ENCODE measurements around the gene LRR1.
"Not testable (repeated sequence)": the region's sequence is repeated elsewhere in the genome, so short reads cannot be mapped to it uniquely, and the experiment has no call there.

The LRR1 gene

GRCh38 chr14:49640540-49641417 lies 42.0 kb downstream of the LRR1 start:
- no peak overlapping the region for H3K4me3 ChIP-seq (ENCODE audit: low read depth, low read length)
- no peak for TF ChIP-seq CTCF (IDR thresholded peaks at IDR 0.05; ENCODE audit: low read depth, low read length)

GRCh38 chr14:49641697-49642129 lies 43.0 kb downstream of the LRR1 start:
- TF ChIP-seq CTCF (IDR thresholded peaks at IDR 0.05; ENCODE audit: low read depth, low read length), result no peak
- no peak overlapping the region for H3K4me3 ChIP-seq (ENCODE audit: low read depth, low read length)

GRCh38 chr14:49642163-49642562 lies 43.4 kb downstream of the LRR1 start:
- TF ChIP-seq CTCF (IDR thresholded peaks at IDR 0.05; ENCODE audit: low read depth, low read length), result no peak
- no peak overlapping the region for H3K4me3 ChIP-seq (ENCODE audit: low read depth, low read length)

DNA sequence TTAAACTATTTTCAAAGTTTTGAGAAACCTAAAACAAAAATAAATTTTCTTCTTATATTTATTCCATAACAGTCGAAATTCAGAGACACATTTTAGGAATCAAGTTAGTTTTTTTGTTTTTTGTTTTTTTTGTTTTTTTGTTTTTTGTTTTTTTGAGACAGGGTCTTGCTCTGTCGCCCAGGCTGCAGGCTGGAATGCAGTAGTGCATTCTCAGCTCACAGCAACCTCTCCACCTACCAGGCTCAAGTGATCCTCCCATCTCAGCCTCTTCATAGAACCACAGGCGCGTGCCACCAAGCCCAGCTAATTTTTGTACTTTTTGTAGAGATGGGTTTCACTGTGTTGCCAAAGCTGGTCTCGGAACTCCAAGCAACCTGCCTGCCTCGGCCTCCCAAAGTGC lies 54.8 kb downstream of the LRR1 start:
- TF ChIP-seq CTCF (IDR thresholded peaks at IDR 0.05; ENCODE audit: low read depth, low read length), result no peak

GRCh38 chr14:49654511-49654910 lies 55.8 kb downstream of the LRR1 start:
- H3K4me3 ChIP-seq (ENCODE audit: low read depth, low read length), result no peak overlapping the region
- TF ChIP-seq CTCF (IDR thresholded peaks at IDR 0.05; ENCODE audit: low read depth, low read length), result no peak

More for the DNA sequence above, 54.8 kb downstream of the LRR1 start:
- no peak overlapping the region for H3K4me3 ChIP-seq (ENCODE audit: low read depth, low read length)

GRCh38 chr14:49657500-49657899 lies 58.8 kb downstream of the LRR1 start:
- not testable (repeated sequence) for H3K4me3 ChIP-seq (ENCODE audit: low read depth, low read length)

DNA sequence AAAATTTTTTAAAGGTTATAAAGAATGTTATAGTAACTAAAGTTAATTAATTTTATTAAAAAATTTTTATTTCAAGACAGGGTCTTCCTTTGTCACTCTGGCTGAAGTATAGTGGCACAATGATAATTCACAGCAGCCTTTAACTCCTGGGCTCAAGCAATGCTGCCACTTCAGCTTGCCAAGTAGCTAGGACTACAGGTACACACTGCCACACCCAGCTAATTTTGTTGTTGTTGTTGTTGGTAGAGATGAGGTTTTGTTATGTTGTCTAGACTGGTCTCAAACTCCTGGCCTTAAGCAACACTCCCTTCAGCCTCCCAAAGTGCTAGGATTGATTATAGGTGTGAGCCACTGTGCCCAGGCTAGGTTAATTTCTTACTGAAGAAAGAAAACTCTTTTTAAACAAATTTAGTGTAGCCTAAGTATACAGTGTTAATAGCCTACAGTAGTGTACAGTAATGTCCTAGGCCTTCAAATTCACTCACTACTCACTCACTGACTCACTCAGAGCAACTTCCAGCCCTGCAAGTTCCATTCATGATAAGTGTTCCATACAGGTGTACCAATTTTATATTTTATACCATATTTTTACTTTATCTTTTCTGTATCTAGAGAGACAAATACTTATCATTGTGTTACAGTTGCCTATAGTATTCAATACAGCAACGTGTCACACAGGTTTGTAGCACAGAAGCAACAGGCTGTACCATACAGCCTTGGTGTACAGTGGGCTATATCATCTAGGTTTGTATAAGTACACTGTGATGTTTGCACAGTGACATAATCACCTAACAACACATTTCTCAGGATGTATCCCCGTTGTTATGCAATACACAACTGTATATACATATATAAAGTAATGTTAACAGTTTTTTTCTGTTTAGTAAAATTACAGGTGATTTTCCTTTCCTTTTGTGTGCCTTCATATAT lies 61.1 kb downstream of the LRR1 start:
- TF ChIP-seq CTCF (IDR thresholded peaks at IDR 0.05; ENCODE audit: low read depth, low read length), result no peak

More for the DNA sequence above, 61.1 kb downstream of the LRR1 start:
- H3K4me3 ChIP-seq (ENCODE audit: low read depth, low read length), result no peak overlapping the region

Data from WI38 (cell line).